GM23338 (cell line): ENCODE results near the gene OBSCN.

ENCODE experiments used
- CREB1 ChIP-seq: fragments of 250-450 bp; sonication (Bioruptor Pico); IDR thresholded peaks from 2 replicates; pipeline ENCODE4 v1.5.0; 2020; ENCODE audit warnings: low read depth, mild to moderate bottlenecking, moderate library complexity
- CTCF ChIP-seq, 2 experiments: fragments of 200-600 bp in 1 of 2; sonication (generic) in 1 of 2; conservative IDR thresholded peaks; 2 replicates each; pipeline versions ENCODE4 v1.5.1 to v1.6.1; 2016 to 2017; ENCODE audit warnings: antibody characterized with exemption in 2 of 2, low read depth in 2 of 2, mild to moderate bottlenecking in 2 of 2, moderate library complexity in 1 of 2
- EZH2 ChIP-seq: fragments of 200-600 bp; sonication (generic); IDR thresholded peaks from one replicate; pipeline ENCODE4 v1.8.0; 2017; ENCODE audit warnings: antibody characterized with exemption, mild to moderate bottlenecking, low read depth; ENCODE audit not compliant: unreplicated experiment
- EZH2phosphoT487 ChIP-seq: fragments of 200-600 bp; sonication (generic); IDR thresholded peaks from one replicate; pipeline ENCODE4 v1.8.1; 2018; ENCODE audit warnings: antibody characterized with exemption; ENCODE audit not compliant: unreplicated experiment
- JUNB ChIP-seq: IDR thresholded peaks from one replicate; pipeline ENCODE4 v1.6.1; 2016; ENCODE audit warnings: antibody characterized with exemption; ENCODE audit not compliant: unreplicated experiment
- NANOG ChIP-seq: IDR thresholded peaks from 2 replicates; pipeline ENCODE4 v1.6.1; 2016; ENCODE audit warnings: antibody characterized with exemption, borderline replicate concordance
- POLR2AphosphoS5 ChIP-seq: IDR thresholded peaks from 2 replicates; pipeline ENCODE4 v1.6.1; 2016; ENCODE audit warnings: antibody characterized with exemption, low read depth
- STAT1 ChIP-seq: IDR thresholded peaks from one replicate; pipeline ENCODE4 v1.6.1; 2016; ENCODE audit warnings: antibody characterized with exemption; ENCODE audit not compliant: unreplicated experiment
- ZNF114 ChIP-seq: fragments of 250-450 bp; sonication (Bioruptor Pico); IDR thresholded peaks from 2 replicates; pipeline ENCODE4 v1.5.0; 2020; ENCODE audit warnings: mild to moderate bottlenecking, moderate library complexity
- ZNF331 ChIP-seq: fragments of 250-450 bp; sonication (Bioruptor Pico); IDR thresholded peaks from 2 replicates; pipeline ENCODE4 v1.5.0; 2020; ENCODE audit warnings: low read depth, mild to moderate bottlenecking, moderate library complexity
- TF ChIP-seq, protein P1 (sequence below): IDR thresholded peaks from one replicate; pipeline ENCODE4 v1.6.1; 2018; ENCODE audit warnings: antibody characterized with exemption; ENCODE audit not compliant: unreplicated experiment
- TF ChIP-seq, protein P2 (sequence below): IDR thresholded peaks from 2 replicates; pipeline ENCODE4 v1.6.1; 2016; ENCODE audit warnings: antibody characterized with exemption
- TF ChIP-seq, protein P3 (sequence below): fragments of 250-450 bp; sonication (Bioruptor Pico); IDR thresholded peaks from 2 replicates; pipeline ENCODE4 v1.5.0; 2020; ENCODE audit warnings: mild to moderate bottlenecking, moderate library complexity

GRCh38 chr1:228297822-228298221, 90.0 kb downstream of the OBSCN start:
- TF ChIP-seq CTCF (conservative IDR thresholded peaks at IDR 0.05; ENCODE audit: low read depth in 2 of 2): no peak
- TF ChIP-seq STAT1: no peak
- TF ChIP-seq POLR2AphosphoS5: no peak
- no peak for TF ChIP-seq EZH2
- TF ChIP-seq EZH2phosphoT487: no peak
- TF ChIP-seq CREB1 (CRISPR knock-in tag): no peak
- no peak for TF ChIP-seq JUNB
- TF ChIP-seq, protein P1, sequence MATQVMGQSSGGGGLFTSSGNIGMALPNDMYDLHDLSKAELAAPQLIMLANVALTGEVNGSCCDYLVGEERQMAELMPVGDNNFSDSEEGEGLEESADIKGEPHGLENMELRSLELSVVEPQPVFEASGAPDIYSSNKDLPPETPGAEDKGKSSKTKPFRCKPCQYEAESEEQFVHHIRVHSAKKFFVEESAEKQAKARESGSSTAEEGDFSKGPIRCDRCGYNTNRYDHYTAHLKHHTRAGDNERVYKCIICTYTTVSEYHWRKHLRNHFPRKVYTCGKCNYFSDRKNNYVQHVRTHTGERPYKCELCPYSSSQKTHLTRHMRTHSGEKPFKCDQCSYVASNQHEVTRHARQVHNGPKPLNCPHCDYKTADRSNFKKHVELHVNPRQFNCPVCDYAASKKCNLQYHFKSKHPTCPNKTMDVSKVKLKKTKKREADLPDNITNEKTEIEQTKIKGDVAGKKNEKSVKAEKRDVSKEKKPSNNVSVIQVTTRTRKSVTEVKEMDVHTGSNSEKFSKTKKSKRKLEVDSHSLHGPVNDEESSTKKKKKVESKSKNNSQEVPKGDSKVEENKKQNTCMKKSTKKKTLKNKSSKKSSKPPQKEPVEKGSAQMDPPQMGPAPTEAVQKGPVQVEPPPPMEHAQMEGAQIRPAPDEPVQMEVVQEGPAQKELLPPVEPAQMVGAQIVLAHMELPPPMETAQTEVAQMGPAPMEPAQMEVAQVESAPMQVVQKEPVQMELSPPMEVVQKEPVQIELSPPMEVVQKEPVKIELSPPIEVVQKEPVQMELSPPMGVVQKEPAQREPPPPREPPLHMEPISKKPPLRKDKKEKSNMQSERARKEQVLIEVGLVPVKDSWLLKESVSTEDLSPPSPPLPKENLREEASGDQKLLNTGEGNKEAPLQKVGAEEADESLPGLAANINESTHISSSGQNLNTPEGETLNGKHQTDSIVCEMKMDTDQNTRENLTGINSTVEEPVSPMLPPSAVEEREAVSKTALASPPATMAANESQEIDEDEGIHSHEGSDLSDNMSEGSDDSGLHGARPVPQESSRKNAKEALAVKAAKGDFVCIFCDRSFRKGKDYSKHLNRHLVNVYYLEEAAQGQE: no peak
- TF ChIP-seq ZNF114 (CRISPR knock-in tag): no peak
- TF ChIP-seq NANOG: no peak
- TF ChIP-seq, protein P2, sequence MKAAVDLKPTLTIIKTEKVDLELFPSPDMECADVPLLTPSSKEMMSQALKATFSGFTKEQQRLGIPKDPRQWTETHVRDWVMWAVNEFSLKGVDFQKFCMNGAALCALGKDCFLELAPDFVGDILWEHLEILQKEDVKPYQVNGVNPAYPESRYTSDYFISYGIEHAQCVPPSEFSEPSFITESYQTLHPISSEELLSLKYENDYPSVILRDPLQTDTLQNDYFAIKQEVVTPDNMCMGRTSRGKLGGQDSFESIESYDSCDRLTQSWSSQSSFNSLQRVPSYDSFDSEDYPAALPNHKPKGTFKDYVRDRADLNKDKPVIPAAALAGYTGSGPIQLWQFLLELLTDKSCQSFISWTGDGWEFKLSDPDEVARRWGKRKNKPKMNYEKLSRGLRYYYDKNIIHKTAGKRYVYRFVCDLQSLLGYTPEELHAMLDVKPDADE: no peak
- no peak for TF ChIP-seq ZNF331 (CRISPR knock-in tag)
- TF ChIP-seq, protein P3, sequence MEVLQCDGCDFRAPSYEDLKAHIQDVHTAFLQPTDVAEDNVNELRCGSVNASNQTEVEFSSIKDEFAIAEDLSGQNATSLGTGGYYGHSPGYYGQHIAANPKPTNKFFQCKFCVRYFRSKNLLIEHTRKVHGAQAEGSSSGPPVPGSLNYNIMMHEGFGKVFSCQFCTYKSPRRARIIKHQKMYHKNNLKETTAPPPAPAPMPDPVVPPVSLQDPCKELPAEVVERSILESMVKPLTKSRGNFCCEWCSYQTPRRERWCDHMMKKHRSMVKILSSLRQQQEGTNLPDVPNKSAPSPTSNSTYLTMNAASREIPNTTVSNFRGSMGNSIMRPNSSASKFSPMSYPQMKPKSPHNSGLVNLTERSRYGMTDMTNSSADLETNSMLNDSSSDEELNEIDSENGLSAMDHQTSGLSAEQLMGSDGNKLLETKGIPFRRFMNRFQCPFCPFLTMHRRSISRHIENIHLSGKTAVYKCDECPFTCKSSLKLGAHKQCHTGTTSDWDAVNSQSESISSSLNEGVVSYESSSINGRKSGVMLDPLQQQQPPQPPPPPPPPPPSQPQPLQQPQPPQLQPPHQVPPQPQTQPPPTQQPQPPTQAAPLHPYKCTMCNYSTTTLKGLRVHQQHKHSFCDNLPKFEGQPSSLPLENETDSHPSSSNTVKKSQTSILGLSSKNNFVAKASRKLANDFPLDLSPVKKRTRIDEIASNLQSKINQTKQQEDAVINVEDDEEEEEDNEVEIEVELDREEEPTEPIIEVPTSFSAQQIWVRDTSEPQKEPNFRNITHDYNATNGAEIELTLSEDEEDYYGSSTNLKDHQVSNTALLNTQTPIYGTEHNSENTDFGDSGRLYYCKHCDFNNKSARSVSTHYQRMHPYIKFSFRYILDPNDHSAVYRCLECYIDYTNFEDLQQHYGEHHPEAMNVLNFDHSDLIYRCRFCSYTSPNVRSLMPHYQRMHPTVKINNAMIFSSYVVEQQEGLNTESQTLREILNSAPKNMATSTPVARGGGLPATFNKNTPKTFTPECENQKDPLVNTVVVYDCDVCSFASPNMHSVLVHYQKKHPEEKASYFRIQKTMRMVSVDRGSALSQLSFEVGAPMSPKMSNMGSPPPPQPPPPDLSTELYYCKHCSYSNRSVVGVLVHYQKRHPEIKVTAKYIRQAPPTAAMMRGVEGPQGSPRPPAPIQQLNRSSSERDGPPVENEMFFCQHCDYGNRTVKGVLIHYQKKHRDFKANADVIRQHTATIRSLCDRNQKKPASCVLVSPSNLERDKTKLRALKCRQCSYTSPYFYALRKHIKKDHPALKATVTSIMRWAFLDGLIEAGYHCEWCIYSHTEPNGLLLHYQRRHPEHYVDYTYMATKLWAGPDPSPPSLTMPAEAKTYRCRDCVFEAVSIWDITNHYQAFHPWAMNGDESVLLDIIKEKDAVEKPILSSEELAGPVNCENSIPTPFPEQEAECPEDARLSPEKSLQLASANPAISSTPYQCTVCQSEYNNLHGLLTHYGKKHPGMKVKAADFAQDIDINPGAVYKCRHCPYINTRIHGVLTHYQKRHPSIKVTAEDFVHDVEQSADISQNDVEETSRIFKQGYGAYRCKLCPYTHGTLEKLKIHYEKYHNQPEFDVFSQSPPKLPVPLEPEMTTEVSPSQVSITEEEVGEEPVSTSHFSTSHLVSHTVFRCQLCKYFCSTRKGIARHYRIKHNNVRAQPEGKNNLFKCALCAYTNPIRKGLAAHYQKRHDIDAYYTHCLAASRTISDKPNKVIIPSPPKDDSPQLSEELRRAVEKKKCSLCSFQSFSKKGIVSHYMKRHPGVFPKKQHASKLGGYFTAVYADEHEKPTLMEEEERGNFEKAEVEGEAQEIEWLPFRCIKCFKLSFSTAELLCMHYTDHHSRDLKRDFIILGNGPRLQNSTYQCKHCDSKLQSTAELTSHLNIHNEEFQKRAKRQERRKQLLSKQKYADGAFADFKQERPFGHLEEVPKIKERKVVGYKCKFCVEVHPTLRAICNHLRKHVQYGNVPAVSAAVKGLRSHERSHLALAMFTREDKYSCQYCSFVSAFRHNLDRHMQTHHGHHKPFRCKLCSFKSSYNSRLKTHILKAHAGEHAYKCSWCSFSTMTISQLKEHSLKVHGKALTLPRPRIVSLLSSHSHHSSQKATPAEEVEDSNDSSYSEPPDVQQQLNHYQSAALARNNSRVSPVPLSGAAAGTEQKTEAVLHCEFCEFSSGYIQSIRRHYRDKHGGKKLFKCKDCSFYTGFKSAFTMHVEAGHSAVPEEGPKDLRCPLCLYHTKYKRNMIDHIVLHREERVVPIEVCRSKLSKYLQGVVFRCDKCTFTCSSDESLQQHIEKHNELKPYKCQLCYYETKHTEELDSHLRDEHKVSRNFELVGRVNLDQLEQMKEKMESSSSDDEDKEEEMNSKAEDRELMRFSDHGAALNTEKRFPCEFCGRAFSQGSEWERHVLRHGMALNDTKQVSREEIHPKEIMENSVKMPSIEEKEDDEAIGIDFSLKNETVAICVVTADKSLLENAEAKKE (CRISPR knock-in tag): no peak
